HepG2 (cell line): ENCODE results near the gene MAN1C1. TPM values are rescaled to one million over a fixed set of nuclear protein-coding genes. Genes with fewer than 3 reads are reported as not detected.

Experiments used
- ATAC-seq: fragments of 200-7000 bp; cut with Tn5 transposase; 3 replicates; pipeline ENCODE4 v1.9.1; 2020; ENCODE audit warnings: mild to moderate bottlenecking, moderate library complexity
- BruUV-seq: library from RNA; stranded (reverse); fragments of 400-500 nt; replicated peaks from 2 replicates; lab custom pipeline; 2021; lab: Mats Ljungman, UMichigan
- CTCF ChIA-PET: fragments of 300-600 bp; formaldehyde crosslinking; extraction: SDS; loops from one replicate; lab custom pipeline; 2021; ENCODE audit warnings: low total read pairs, inconsistent platforms, low intra/inter-chr PET ratio; lab: Yijun Ruan, JAX
- POLR2A ChIA-PET: fragments of 350-600 bp; sonication (Branson Sonifier 250); formaldehyde crosslinking; loops from one replicate; lab custom pipeline; 2020; ENCODE audit warnings: antibody characterized with exemption, inconsistent platforms; lab: Yijun Ruan, JAX
- DNase-seq: peaks from one replicate; pipeline ENCODE4 v3.0.0-alpha.2; 2015; ENCODE audit warnings: low spot score
- FAIRE-seq: peaks from 3 replicates; lab custom pipeline; 2011; peaks lifted over from hg19 to GRCh38; lab: Jason Lieb, UNC
- H2AFZ ChIP-seq: one replicate; pipeline ENCODE4 v1.6.1; 2011; ENCODE audit warnings: low read length, inconsistent platforms
- H3K27ac ChIP-seq: fragments of 300-600 bp; 3 replicates; pipeline ENCODE4 v1.8.0; 2011; ENCODE audit warnings: mixed run types, mild to moderate bottlenecking, mixed read lengths, low read length, inconsistent platforms; ENCODE audit not compliant: insufficient read depth; ENCODE audit errors: extremely low read length
- H3K27me3 ChIP-seq, 2 experiments: fragments of 200-600 bp in 1 of 2; 2 replicates in 1 of 2; 3 replicates in 1 of 2; pipeline versions ENCODE4 v1.6.0 to v1.8.0; 2011; ENCODE audit warnings: low read length in 2 of 2, mild to moderate bottlenecking in 2 of 2, moderate library complexity in 2 of 2, inconsistent platforms in 1 of 2; ENCODE audit not compliant: insufficient read depth in 2 of 2, control insufficient read depth in 1 of 2
- H3K36me3 ChIP-seq, 2 experiments: fragments of 200-600 bp in 1 of 2; replicated peaks in 1 of 2; 2 replicates in 1 of 2; 3 replicates in 1 of 2; pipeline versions ENCODE4 v1.5.1 to v1.8.0; 2011; ENCODE audit warnings: low read length in 2 of 2, inconsistent platforms in 1 of 2; ENCODE audit not compliant: insufficient read depth in 2 of 2, control insufficient read depth in 1 of 2
- H3K4me1 ChIP-seq: 2 replicates; pipeline ENCODE4 v1.5.1; 2012; ENCODE audit warnings: low read length, inconsistent platforms; ENCODE audit not compliant: insufficient read depth
- H3K4me2 ChIP-seq: 2 replicates; pipeline ENCODE4 v1.6.0; 2011; ENCODE audit warnings: low read depth, low read length, inconsistent platforms
- H3K4me3 ChIP-seq, 3 experiments: fragments of 200-600 bp in 1 of 3; sonication (generic), shearing (Covaris generic) in 1 of 3; replicated peaks in 1 of 3; 2 replicates each; pipeline ENCODE4 v1.5.1; 2011 to 2016; ENCODE audit warnings: low read length in 3 of 3, inconsistent platforms in 2 of 3, low read depth in 2 of 3, mild to moderate bottlenecking in 2 of 3, control low read depth in 1 of 3, mixed read lengths in 1 of 3; ENCODE audit not compliant: insufficient read depth in 1 of 3
- H3K79me2 ChIP-seq: one replicate; pipeline ENCODE4 v1.6.1; 2011; ENCODE audit warnings: low read length, inconsistent platforms; ENCODE audit not compliant: insufficient read depth
- H3K9ac ChIP-seq: 2 replicates; pipeline ENCODE4 v1.6.0; 2011; ENCODE audit warnings: mild to moderate bottlenecking, low read depth, low read length, inconsistent platforms; ENCODE audit not compliant: insufficient read depth
- H3K9me3 ChIP-seq: 2 replicates; pipeline ENCODE4 v1.5.1; 2012; ENCODE audit warnings: mild to moderate bottlenecking, low read length
- H4K20me1 ChIP-seq: 2 replicates; pipeline ENCODE4 v1.6.0; 2011; ENCODE audit warnings: inconsistent platforms, mild to moderate bottlenecking, low read length, moderate library complexity; ENCODE audit not compliant: insufficient read depth
- CERS6 ChIP-seq: sonication (generic); formaldehyde crosslinking; IDR thresholded peaks from 2 replicates; pipeline ENCODE4 v1.5.0; 2020; ENCODE audit warnings: missing genetic modification reagents
- CHD4 ChIP-seq: fragments of 200-600 bp; sonication (generic); IDR thresholded peaks from 2 replicates; pipeline ENCODE4 v1.7.0; 2017; ENCODE audit warnings: mild to moderate bottlenecking, low read length, borderline replicate concordance
- EEA1 ChIP-seq: sonication (generic); formaldehyde crosslinking; IDR thresholded peaks from 2 replicates; pipeline ENCODE4 v1.5.1; 2020; ENCODE audit warnings: mild to moderate bottlenecking, missing genetic modification reagents, borderline replicate concordance
- EZH2 ChIP-seq: conservative IDR thresholded peaks from 2 replicates; pipeline ENCODE4 v1.6.1; 2012; ENCODE audit warnings: mild to moderate bottlenecking, low read depth, low read length, moderate library complexity
- HNF4G ChIP-seq, 2 experiments: sonication (generic) in 1 of 2; formaldehyde crosslinking in 1 of 2; IDR thresholded peaks; 2 replicates each; pipeline versions ENCODE4 v1.4.0 to v1.6.1; 2011 to 2020; ENCODE audit warnings: borderline replicate concordance in 2 of 2, low read depth in 2 of 2, mild to moderate bottlenecking in 2 of 2, low read length in 1 of 2, missing genetic modification reagents in 1 of 2, moderate library complexity in 1 of 2
- HNRNPL ChIP-seq: fragments of 200-400 bp; formaldehyde crosslinking; IDR thresholded peaks from 2 replicates; pipeline ENCODE4 v1.6.1; 2017; ENCODE audit warnings: mild to moderate bottlenecking, low read depth, low read length
- NR2C2 ChIP-seq: sonication (generic); formaldehyde crosslinking; IDR thresholded peaks from 2 replicates; pipeline ENCODE4 v1.4.0; 2020; ENCODE audit warnings: missing genetic modification reagents, mild to moderate bottlenecking, moderate library complexity, borderline replicate concordance
- POLR2AphosphoS2 ChIP-seq: IDR thresholded peaks from 2 replicates; pipeline ENCODE4 v1.6.1; 2011; ENCODE audit warnings: low read depth, low read length, improper control_type of control experiment
- SYNCRIP ChIP-seq: fragments of 200-400 bp; formaldehyde crosslinking; IDR thresholded peaks from 2 replicates; pipeline ENCODE4 v1.6.1; 2018; ENCODE audit warnings: mild to moderate bottlenecking, low read depth, low read length; ENCODE audit not compliant: insufficient read depth
- ZHX2 ChIP-seq, 2 experiments: sonication (generic) in 1 of 2; formaldehyde crosslinking in 1 of 2; IDR thresholded peaks; 2 replicates each; pipeline versions ENCODE4 v1.6.1 to v1.9.0; 2014 to 2022; ENCODE audit warnings: antibody characterized with exemption in 1 of 2, borderline replicate concordance in 1 of 2, inconsistent platforms in 1 of 2, low read depth in 1 of 2, missing genetic modification reagents in 1 of 2
- ZNF224 ChIP-seq: sonication (generic); formaldehyde crosslinking; IDR thresholded peaks from 2 replicates; pipeline ENCODE4 v1.5.0; 2020; ENCODE audit warnings: mild to moderate bottlenecking, missing genetic modification reagents
- ZNF235 ChIP-seq: sonication (generic); formaldehyde crosslinking; IDR thresholded peaks from 2 replicates; pipeline ENCODE4 v1.8.1; 2023; ENCODE audit warnings: mild to moderate bottlenecking, missing genetic modification reagents, borderline replicate concordance
- ZNF652 ChIP-seq: IDR thresholded peaks from 2 replicates; pipeline ENCODE4 v1.6.1; 2016; ENCODE audit warnings: low read depth, borderline replicate concordance
- ZNF670 ChIP-seq: sonication (generic); formaldehyde crosslinking; IDR thresholded peaks from 2 replicates; pipeline ENCODE4 v1.8.0; 2022; ENCODE audit warnings: mild to moderate bottlenecking, missing genetic modification reagents, borderline replicate concordance
- ZNF891 ChIP-seq: sonication (generic); formaldehyde crosslinking; IDR thresholded peaks from 2 replicates; pipeline ENCODE4 v1.5.0; 2020; ENCODE audit warnings: mild to moderate bottlenecking, missing genetic modification reagents
- WGBS: methylation state at CpG from one replicate; pipeline ENCODE4 v1.1.6; 2017; ENCODE audit warnings: low lambda C conversion rate; 5-methylcytosine and 5-hydroxymethylcytosine counted together
- in situ Hi-C: cut with HindIII; loops from 2 replicates; pipeline ENCODE4 v1.10.0; 2017; ENCODE audit warnings: low pct_unique_long_range_greater_than_20kb; ENCODE audit not compliant: extremely low pct_ligation_motif_present
- intact Hi-C: fragments of 100-400 bp; cut with micrococcal nuclease; formaldehyde crosslinking; loops from one replicate; pipeline ENCODE4 v1.10.0; 2022; ENCODE audit not compliant: unreplicated experiment
- polyA plus RNA-seq, 8 experiments: library from polyadenylated mRNA; depleted of rRNA in 3 of 8; stranded (reverse) in 7 of 8; unstranded in 1 of 8; fragments of >200 nt; fragmentation: Illumina TruSeq in 4 of 8; extraction: Trizol in 4 of 8; gene quantifications; 2 replicates each; pipeline versions ENCODE4 v1.2.1 to v1.2.3, GENCODE V29; 2011 to 2016; ENCODE audit warnings: low read depth in 4 of 8, missing spikeins in 1 of 8, mixed read lengths in 1 of 8; ENCODE audit not compliant: insufficient read depth in 1 of 8
- total RNA-seq, 5 experiments: library from RNA; depleted of rRNA; stranded (reverse); fragments of >200 nt; fragmentation: Illumina TruSeq; extraction: Trizol; gene quantifications; 2 replicates each; pipeline ENCODE4 v1.2.3, GENCODE V29; 2016; ENCODE audit warnings: low read depth in 1 of 5

Gene MAN1C1
- total and polyA plus RNA-seq, 2 of the 13 experiments (the other 11 are each of a cell fraction or from before 2014, with no cell fraction given): 0.18 to 0.49 TPM

GRCh38 chr1:25780318-25781129 lies 163.9 kb downstream of the MAN1C1 start (continued):
- no peak for TF ChIP-seq ZHX2 (IDR thresholded peaks at IDR 0.05; ENCODE audit: low read depth)
- TF ChIP-seq ZHX2 (CRISPR knock-in tag; IDR thresholded peaks at IDR 0.05; ENCODE audit: borderline replicate concordance): no peak
- TF ChIP-seq ZNF652 (CRISPR knock-in tag): peak; percentile 42; the same call in 1 of the 2 replicates
- no peak for TF ChIP-seq EEA1
- TF ChIP-seq ZNF891: no peak
- TF ChIP-seq POLR2AphosphoS2: no peak
- no peak for TF ChIP-seq SYNCRIP

- Histone ChIP-seq H3K27me3 (peaks cover 0 to 31% of the 10 kb centered on the region in 2 experiments; a peak in 3 of 5 replicates), H3K4me3 (no peak overlapping the region), H3K4me1 (peaks cover 24% of the 10 kb centered on the region), H3K79me2 (no peaks in the 10 kb centered on the region), H3K9ac (no peak overlapping the region), H3K36me3 (no peaks in the 10 kb centered on the region), H3K4me2 (peak overlapping the region; percentile 24; the same call in 1 of the 2 replicates), H3K27ac (no peak overlapping the region), H4K20me1 (no peaks in the 10 kb centered on the region), H2AFZ (no peak overlapping the region), H3K9me3 (no peaks in the 10 kb centered on the region)
- no TSS peak for BruUV-seq
- in situ Hi-C loops (no loop called here), intact Hi-C loops (no loop called here)
- FAIRE-seq (no peak), ATAC-seq (peak; percentile 26), DNase-seq (no peak)
- TF ChIP-seq CERS6 (CRISPR knock-in tag) (no peak), NR2C2 (CRISPR knock-in tag) (0 out of 2 replicates have a peak, but pooled peaks have one; percentile 31), ZNF224 (no peak), ZNF235 (CRISPR knock-in tag) (no peak), HNF4G (IDR thresholded peaks at IDR 0.05; ENCODE audit: borderline replicate concordance, low read depth, low read length) (peak; percentile 18; the same call in 1 of the 2 replicates), HNF4G (CRISPR knock-in tag; IDR thresholded peaks at IDR 0.05; ENCODE audit: borderline replicate concordance, low read depth) (no peak), HNRNPL (0 out of 2 replicates have a peak, but pooled peaks have one; percentile 22), ZNF670 (CRISPR knock-in tag) (no peak), CHD4 (no peak), EZH2 (no peak)
- WGBS: 0% methylated on average over 1 of the region's 3 CpGs
- CTCF ChIA-PET: no interaction called here
- POLR2A ChIA-PET: no interaction called here
These were observed 164.5 kb downstream of the MAN1C1 start for GRCh38 chr1:25781130-25781433.
